Measurements from ENCODE around the gene SDR9C7. TPM values are rescaled to one million over a fixed set of nuclear protein-coding genes. Genes with fewer than 3 reads are reported as not detected.

The SDR9C7 gene
- total RNA-seq, 1 donor from 2014 or later: not detected

- Mint-ChIP-seq H3K27me3 (ENCODE audit: low read depth, unreplicated experiment) (no peaks in the 10 kb centered on the region), H3K27ac (ENCODE audit: unreplicated experiment) (no peak overlapping the region), H3K36me3 (ENCODE audit: low read depth, unreplicated experiment) (peaks cover 2% of the 10 kb centered on the region), H3K9me3 (ENCODE audit: unreplicated experiment) (peaks cover 10% of the 10 kb centered on the region), H3K4me3 (ENCODE audit: unreplicated experiment) (no peak overlapping the region), H3K4me1 (ENCODE audit: low read depth, unreplicated experiment) (peaks cover 12% of the 10 kb centered on the region)
- no peak for FAIRE-seq
- Histone ChIP-seq H3K4me3 (ENCODE audit: insufficient read depth, low read depth, low read length) (no peak overlapping the region), H3K9me3 (ENCODE audit: insufficient read depth, low read depth, low read length) (no peaks in the 10 kb centered on the region), H3K27ac (ENCODE audit: low read depth, low read length) (no peak overlapping the region), H3K4me2 (ENCODE audit: low read length) (no peak overlapping the region), H3K9ac (ENCODE audit: low read length) (no peak overlapping the region), H3K27me3 (ENCODE audit: insufficient read depth, low read length) (no peaks in the 10 kb centered on the region), H3K79me2 (ENCODE audit: insufficient read depth, low read length) (no peaks in the 10 kb centered on the region), H2AFZ (ENCODE audit: low read depth, low read length) (no peak overlapping the region), H4K20me1 (ENCODE audit: insufficient read depth, low read length) (no peaks in the 10 kb centered on the region), H3K36me3 (ENCODE audit: insufficient read depth, low read length) (no peaks in the 10 kb centered on the region), H3K4me1 (ENCODE audit: insufficient read depth, low read length) (no peaks in the 10 kb centered on the region)
- no peak for TF ChIP-seq EZH2 (IDR thresholded peaks at IDR 0.05; ENCODE audit: insufficient read depth, low read length)
- TF ChIP-seq CTCF (IDR thresholded peaks at IDR 0.05; ENCODE audit: insufficient read depth, low read depth, low read length): no peak
- no peak for DNase-seq (ENCODE audit: low read depth)
Observed at GRCh38 chr12:56877195-56878009, 56.8 kb downstream of the SDR9C7 start.

DNA sequence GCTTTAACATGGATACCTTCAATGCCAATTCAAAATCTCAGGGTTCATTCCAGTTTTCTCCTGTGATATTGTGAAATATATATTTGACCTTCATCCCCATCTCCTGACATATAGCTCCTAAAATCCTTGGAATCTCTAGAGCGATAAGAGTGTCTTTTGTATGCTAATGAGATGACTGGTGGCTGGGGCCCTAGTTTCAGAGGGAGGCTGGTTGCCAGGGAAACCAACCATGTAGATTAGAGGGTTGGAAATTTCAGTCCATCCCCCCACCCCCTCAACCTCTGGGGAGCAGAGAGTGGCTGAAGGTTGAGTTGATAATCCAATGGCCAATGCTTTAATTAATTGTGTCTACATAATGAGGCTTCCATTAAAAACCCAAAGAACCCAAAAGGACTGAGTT, 59.4 kb downstream of the SDR9C7 start:
- no peak for DNase-seq (ENCODE audit: low read depth)
- no peaks in the 10 kb centered on the region for H3K9me3 ChIP-seq (ENCODE audit: insufficient read depth, low read depth, low read length)
- Mint-ChIP-seq H3K27me3 (ENCODE audit: low read depth, unreplicated experiment) (peaks cover 7% of the 10 kb centered on the region), H3K9me3 (ENCODE audit: unreplicated experiment) (peaks cover 9% of the 10 kb centered on the region), H3K4me1 (ENCODE audit: low read depth, unreplicated experiment) (peaks cover 3% of the 10 kb centered on the region), H3K4me3 (ENCODE audit: unreplicated experiment) (no peak overlapping the region), H3K27ac (ENCODE audit: unreplicated experiment) (no peak overlapping the region), H3K36me3 (ENCODE audit: low read depth, unreplicated experiment) (no peaks in the 10 kb centered on the region)
- no peak for FAIRE-seq
- H3K4me2 ChIP-seq (ENCODE audit: low read length): no peak overlapping the region
- no peak overlapping the region for H3K9ac ChIP-seq (ENCODE audit: low read length)
- H4K20me1 ChIP-seq (ENCODE audit: insufficient read depth, low read length): no peaks in the 10 kb centered on the region
- TF ChIP-seq EZH2 (IDR thresholded peaks at IDR 0.05; ENCODE audit: insufficient read depth, low read length) (no peak), CTCF (IDR thresholded peaks at IDR 0.05; ENCODE audit: insufficient read depth, low read depth, low read length) (no peak)
- no peak overlapping the region for H2AFZ ChIP-seq (ENCODE audit: low read depth, low read length)
- no peak overlapping the region for H3K27ac ChIP-seq (ENCODE audit: low read depth, low read length)
- H3K79me2 ChIP-seq (ENCODE audit: insufficient read depth, low read length): no peaks in the 10 kb centered on the region
- no peaks in the 10 kb centered on the region for H3K36me3 ChIP-seq (ENCODE audit: insufficient read depth, low read length)
- peaks cover 2% of the 10 kb centered on the region for H3K27me3 ChIP-seq (ENCODE audit: insufficient read depth, low read length)
- H3K4me1 ChIP-seq (ENCODE audit: insufficient read depth, low read length): no peaks in the 10 kb centered on the region
- H3K4me3 ChIP-seq (ENCODE audit: insufficient read depth, low read depth, low read length): no peak overlapping the region

GRCh38 chr12:56873382-56873781, 60.8 kb downstream of the SDR9C7 start:
- no peak for FAIRE-seq
- peaks cover 2% of the 10 kb centered on the region for H3K27me3 ChIP-seq (ENCODE audit: insufficient read depth, low read length)
- H2AFZ ChIP-seq (ENCODE audit: low read depth, low read length): no peak overlapping the region
- no peak overlapping the region for H3K4me3 ChIP-seq (ENCODE audit: insufficient read depth, low read depth, low read length)
- H3K27me3 Mint-ChIP-seq (ENCODE audit: low read depth, unreplicated experiment): peaks cover 7% of the 10 kb centered on the region
- H4K20me1 ChIP-seq (ENCODE audit: insufficient read depth, low read length): no peaks in the 10 kb centered on the region
- peaks cover 3% of the 10 kb centered on the region for H3K4me1 Mint-ChIP-seq (ENCODE audit: low read depth, unreplicated experiment)
- no peaks in the 10 kb centered on the region for H3K9me3 ChIP-seq (ENCODE audit: insufficient read depth, low read depth, low read length)
- H3K79me2 ChIP-seq (ENCODE audit: insufficient read depth, low read length): no peaks in the 10 kb centered on the region
- no peaks in the 10 kb centered on the region for H3K36me3 Mint-ChIP-seq (ENCODE audit: low read depth, unreplicated experiment)
- H3K27ac ChIP-seq (ENCODE audit: low read depth, low read length): no peak overlapping the region
- TF ChIP-seq CTCF (IDR thresholded peaks at IDR 0.05; ENCODE audit: insufficient read depth, low read depth, low read length) (no peak), EZH2 (IDR thresholded peaks at IDR 0.05; ENCODE audit: insufficient read depth, low read length) (no peak)
- no peak for DNase-seq (ENCODE audit: low read depth)
- H3K9me3 Mint-ChIP-seq (ENCODE audit: unreplicated experiment): peaks cover 9% of the 10 kb centered on the region
- H3K4me2 ChIP-seq (ENCODE audit: low read length): no peak overlapping the region
- H3K36me3 ChIP-seq (ENCODE audit: insufficient read depth, low read length): no peaks in the 10 kb centered on the region
- H3K27ac Mint-ChIP-seq (ENCODE audit: unreplicated experiment): no peak overlapping the region
- H3K9ac ChIP-seq (ENCODE audit: low read length): no peak overlapping the region
- no peaks in the 10 kb centered on the region for H3K4me1 ChIP-seq (ENCODE audit: insufficient read depth, low read length)
- no peak overlapping the region for H3K4me3 Mint-ChIP-seq (ENCODE audit: unreplicated experiment)

Data from astrocyte (in vitro differentiated cells and primary cell).